Measurements from ENCODE around the gene RCOR1. TPM values are rescaled to one million over a fixed set of nuclear protein-coding genes. Genes with fewer than 3 reads are reported as not detected.

The RCOR1 gene
- total and polyA plus RNA-seq, 2 donors (not counting 1 experiment from before 2014, with no cell fraction given), result 8.7 to 37.1 TPM

DNA sequence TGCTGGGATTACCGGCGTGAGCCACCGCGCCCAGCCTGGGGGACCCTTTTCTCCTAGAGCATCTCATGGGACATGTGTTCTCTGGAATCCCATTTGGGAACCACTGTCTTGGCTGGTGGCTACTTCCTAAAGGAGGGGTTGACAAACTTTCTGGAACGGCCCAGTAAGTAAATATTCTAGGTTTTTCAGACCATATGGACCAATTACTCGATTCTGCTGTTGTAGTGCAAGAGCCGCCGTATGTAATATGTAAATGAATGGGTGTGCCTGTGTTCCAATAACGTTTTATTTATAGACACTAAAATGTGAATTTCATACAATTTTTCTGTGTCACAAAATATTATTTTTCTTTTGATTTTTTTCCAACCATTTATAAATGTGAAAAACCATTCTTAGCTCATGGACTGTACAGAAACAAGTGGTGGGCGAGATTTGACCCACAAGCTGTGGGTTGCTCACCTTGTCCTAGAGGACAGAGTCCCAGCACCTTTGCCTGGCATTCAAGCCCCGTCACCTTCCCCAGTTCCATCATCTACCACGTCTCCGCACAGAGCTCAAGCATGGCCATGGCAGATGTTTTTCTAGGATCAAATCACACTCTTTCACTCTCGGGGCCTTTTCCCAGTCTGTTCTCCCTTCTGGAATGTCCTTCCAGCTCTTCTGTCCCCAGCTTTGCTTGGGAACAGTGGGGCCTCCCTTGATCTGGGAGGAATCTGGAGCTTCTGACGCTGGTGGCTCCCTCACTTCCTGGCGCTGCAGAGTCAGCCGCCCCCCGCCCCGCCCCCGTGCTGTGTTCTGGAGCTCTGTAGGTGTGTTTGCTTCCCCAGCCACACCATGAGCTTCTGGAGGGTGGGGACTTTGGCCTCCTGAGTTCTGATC lies 17.9 kb upstream of the RCOR1 start:
- Mint-ChIP-seq H3K4me3 (no peak overlapping the region), H3K9me3 (ENCODE audit: insufficient read depth) (no peaks in the 10 kb centered on the region), H3K27ac (no peak overlapping the region), H3K4me1 (peaks cover 16% of the 10 kb centered on the region), H3K27me3 (no peaks in the 10 kb centered on the region)
- H3K79me2 ChIP-seq (ENCODE audit: control insufficient read depth, insufficient read depth, low read length), result no peaks in the 10 kb centered on the region
- H3K27me3 ChIP-seq (replicated peaks in 1 of 4; ENCODE audit: control extremely low read depth in 1 of 4, control insufficient read depth in 3 of 4, insufficient read depth in 4 of 4, low read length in 3 of 4), result no peaks in the 10 kb centered on the region
- peak overlapping the region; percentile 68 for H3K4me2 ChIP-seq (replicated peaks; ENCODE audit: low read depth, low read length, poor library complexity, severe bottlenecking)
- peaks cover 14 to 19% of the 10 kb centered on the region in 2 donors for H3K4me1 ChIP-seq (ENCODE audit: control insufficient read depth in 2 of 2, insufficient read depth in 2 of 2, low read length in 2 of 2)
- H2AFZ ChIP-seq (ENCODE audit: insufficient read depth, low read depth, low read length, poor library complexity, severe bottlenecking), result no peak overlapping the region
- intact Hi-C loops (cut with micrococcal nuclease), result no loop called here
- ATAC-seq (ENCODE audit: low read depth) (no peak), DNase-seq (no peak)
- H3K4me3 ChIP-seq (ENCODE audit: control extremely low read depth in 1 of 5, extremely low read depth in 1 of 5, insufficient read depth in 1 of 5, low read depth in 2 of 5, low read length in 4 of 5), result no peak overlapping the region
- ChIA-PET POLR2A (interaction anchor here (0.6 kb wide), 1 partner anchor 57 kb away, joined by 3 read pairs; no protein-coding TSS in a partner anchor), CTCF (interaction anchor here (1.7 kb wide), 2 partner anchors 20 to 120 kb away, joined by 3 to 6 read pairs; no protein-coding TSS in a partner anchor)
- H3K27ac ChIP-seq (ENCODE audit: low read length in 2 of 2), result no peak overlapping the region
- H3K9ac ChIP-seq (ENCODE audit: low read length), result no peak overlapping the region
- no peaks in the 10 kb centered on the region for H3K36me3 ChIP-seq (replicated peaks in 1 of 2; ENCODE audit: control extremely low read depth in 1 of 2, control insufficient read depth in 1 of 2, extremely low read depth in 1 of 2, insufficient read depth in 2 of 2, low read length in 1 of 2)
- H4K20me1 ChIP-seq (ENCODE audit: control insufficient read depth, insufficient read depth, low read length, poor library complexity, severe bottlenecking), result no peaks in the 10 kb centered on the region
- TF ChIP-seq CTCF (IDR thresholded peaks at IDR 0.05) (no peak), EZH2 (IDR thresholded peaks at IDR 0.05; ENCODE audit: borderline replicate concordance, insufficient read depth, low read depth, low read length, poor library complexity, severe bottlenecking) (no peak)
- H3K9me3 ChIP-seq (ENCODE audit: control extremely low read depth in 1 of 3, control insufficient read depth in 2 of 3, insufficient read depth in 1 of 3, low read length in 2 of 3), result peaks cover 0 to 5% (median 0%) of the 10 kb centered on the region in 3 donors
- 93% methylated on average over 11 of the region's 20 CpGs for WGBS (ENCODE audit: insufficient coverage)

Measured in B cell (primary cell).